Subcutaneous abdominal adipose tissue (tissue), 5 donors: Measurements from ENCODE around the gene ANTXR1.

Experiments used
- H3K27ac ChIP-seq: one replicate; pipeline ENCODE4 v1.7.0; 2013; ENCODE audit warnings: low read depth, mild to moderate bottlenecking, inconsistent platforms, low read length, moderate library complexity
- H3K27me3 ChIP-seq, 5 donors: one replicate each; pipeline ENCODE4 v1.7.0; 2013; ENCODE audit warnings: low read length in 5 of 5, inconsistent platforms in 1 of 5; ENCODE audit not compliant: control insufficient read depth in 5 of 5, insufficient read depth in 4 of 5
- H3K36me3 ChIP-seq, 5 donors: one replicate each; pipeline ENCODE4 v1.7.0; 2013; ENCODE audit warnings: low read length in 5 of 5; ENCODE audit not compliant: control insufficient read depth in 5 of 5, insufficient read depth in 5 of 5
- H3K4me1 ChIP-seq, 5 donors: one replicate each; pipeline ENCODE4 v1.7.0; 2013; ENCODE audit warnings: low read length in 5 of 5, mild to moderate bottlenecking in 3 of 5, moderate library complexity in 1 of 5; ENCODE audit not compliant: control insufficient read depth in 5 of 5, insufficient read depth in 5 of 5
- H3K4me3 ChIP-seq, 5 donors: one replicate each; pipeline ENCODE4 v1.7.0; 2013; ENCODE audit warnings: low read length in 5 of 5, low read depth in 1 of 5
- H3K9ac ChIP-seq, 5 donors: one replicate each; pipeline ENCODE4 v1.7.0; 2013; ENCODE audit warnings: low read length in 5 of 5, mild to moderate bottlenecking in 4 of 5, moderate library complexity in 3 of 5
- H3K9me3 ChIP-seq, 5 donors: one replicate each; pipeline ENCODE4 v1.7.0; 2013; ENCODE audit warnings: low read length in 5 of 5; ENCODE audit not compliant: control insufficient read depth in 5 of 5
- donor health status: healthy.
- donor health status: healthy.
- donor health status: healthy.
- donor health status: healthy.
- donor health status: healthy.

The ANTXR1 gene

GRCh38 chr2:69165091-69165880, 152.3 kb downstream of the ANTXR1 start:
- no peak overlapping the region for H3K9ac ChIP-seq
- peaks cover 5 to 32% (median 19%) of the 10 kb centered on the region in 5 donors for H3K4me1 ChIP-seq
- H3K27me3 ChIP-seq, result no peaks in the 10 kb centered on the region
- H3K4me3 ChIP-seq, result no peak overlapping the region
- H3K36me3 ChIP-seq, result no peaks in the 10 kb centered on the region
- no peak overlapping the region for H3K27ac ChIP-seq
- no peaks in the 10 kb centered on the region for H3K9me3 ChIP-seq

GRCh38 chr2:69166465-69166811, 153.5 kb downstream of the ANTXR1 start:
- no peak overlapping the region for H3K27ac ChIP-seq
- H3K4me1 ChIP-seq, result peaks cover 5 to 32% (median 19%) of the 10 kb centered on the region in 5 donors
- no peaks in the 10 kb centered on the region for H3K36me3 ChIP-seq
- no peaks in the 10 kb centered on the region for H3K9me3 ChIP-seq
- no peak overlapping the region for H3K4me3 ChIP-seq
- no peak overlapping the region for H3K9ac ChIP-seq
- H3K27me3 ChIP-seq, result no peaks in the 10 kb centered on the region

GRCh38 chr2:69166812-69167468, 154.0 kb downstream of the ANTXR1 start:
- no peaks in the 10 kb centered on the region for H3K9me3 ChIP-seq
- no peak overlapping the region for H3K4me3 ChIP-seq
- no peak overlapping the region for H3K27ac ChIP-seq
- peaks cover 5 to 32% (median 19%) of the 10 kb centered on the region in 5 donors for H3K4me1 ChIP-seq
- no peak overlapping the region for H3K9ac ChIP-seq
- no peaks in the 10 kb centered on the region for H3K36me3 ChIP-seq
- no peaks in the 10 kb centered on the region for H3K27me3 ChIP-seq

- Histone ChIP-seq H3K4me3 (no peak overlapping the region), H3K36me3 (no peaks in the 10 kb centered on the region), H3K9me3 (no peaks in the 10 kb centered on the region), H3K9ac (no peak overlapping the region), H3K4me1 (peaks cover 5 to 29% (median 14%) of the 10 kb centered on the region in 5 donors), H3K27me3 (no peaks in the 10 kb centered on the region), H3K27ac (no peak overlapping the region)
These were observed 154.5 kb downstream of the ANTXR1 start for GRCh38 chr2:69167469-69167822.

- H3K4me1 ChIP-seq, result peaks cover 3 to 21% (median 6%) of the 10 kb centered on the region in 5 donors
- no peak overlapping the region for H3K9ac ChIP-seq
- H3K4me3 ChIP-seq, result no peak overlapping the region
- no peaks in the 10 kb centered on the region for H3K36me3 ChIP-seq
- H3K9me3 ChIP-seq, result no peaks in the 10 kb centered on the region
- H3K27me3 ChIP-seq, result no peaks in the 10 kb centered on the region
- no peak overlapping the region for H3K27ac ChIP-seq
These were observed 155.3 kb downstream of the ANTXR1 start for GRCh38 chr2:69168144-69168813.

- Histone ChIP-seq H3K4me3 (no peak overlapping the region), H3K27ac (no peak overlapping the region), H3K4me1 (peaks cover 0 to 13% (median 3%) of the 10 kb centered on the region in 5 donors), H3K36me3 (no peaks in the 10 kb centered on the region), H3K9me3 (no peaks in the 10 kb centered on the region), H3K9ac (no peak overlapping the region), H3K27me3 (no peaks in the 10 kb centered on the region)
These were observed 156.1 kb downstream of the ANTXR1 start for GRCh38 chr2:69168950-69169654.

- Histone ChIP-seq H3K9me3 (no peaks in the 10 kb centered on the region), H3K36me3 (no peaks in the 10 kb centered on the region), H3K4me1 (peaks cover 0 to 5% (median 3%) of the 10 kb centered on the region in 5 donors), H3K27ac (no peak overlapping the region), H3K27me3 (no peaks in the 10 kb centered on the region), H3K9ac (no peak overlapping the region), H3K4me3 (no peak overlapping the region)
These were observed 156.8 kb downstream of the ANTXR1 start for GRCh38 chr2:69169655-69170389.

GRCh38 chr2:69170661-69171060, 157.7 kb downstream of the ANTXR1 start:
- no peaks in the 10 kb centered on the region for H3K27me3 ChIP-seq
- H3K4me1 ChIP-seq, result peaks cover 0 to 7% (median 3%) of the 10 kb centered on the region in 5 donors
- H3K27ac ChIP-seq, result no peak overlapping the region
- H3K4me3 ChIP-seq, result no peak overlapping the region
- no peaks in the 10 kb centered on the region for H3K36me3 ChIP-seq
- H3K9ac ChIP-seq, result no peak overlapping the region
- H3K9me3 ChIP-seq, result no peaks in the 10 kb centered on the region

GRCh38 chr2:69171116-69171896, 158.3 kb downstream of the ANTXR1 start:
- Histone ChIP-seq H3K9ac (no peak overlapping the region), H3K9me3 (no peaks in the 10 kb centered on the region), H3K4me1 (peaks cover 2 to 10% (median 3%) of the 10 kb centered on the region in 5 donors), H3K27ac (no peak overlapping the region), H3K36me3 (no peaks in the 10 kb centered on the region), H3K27me3 (no peaks in the 10 kb centered on the region), H3K4me3 (no peak overlapping the region)
